ENCODE data around the gene SNX33.

- TF ChIP-seq, protein P1, sequence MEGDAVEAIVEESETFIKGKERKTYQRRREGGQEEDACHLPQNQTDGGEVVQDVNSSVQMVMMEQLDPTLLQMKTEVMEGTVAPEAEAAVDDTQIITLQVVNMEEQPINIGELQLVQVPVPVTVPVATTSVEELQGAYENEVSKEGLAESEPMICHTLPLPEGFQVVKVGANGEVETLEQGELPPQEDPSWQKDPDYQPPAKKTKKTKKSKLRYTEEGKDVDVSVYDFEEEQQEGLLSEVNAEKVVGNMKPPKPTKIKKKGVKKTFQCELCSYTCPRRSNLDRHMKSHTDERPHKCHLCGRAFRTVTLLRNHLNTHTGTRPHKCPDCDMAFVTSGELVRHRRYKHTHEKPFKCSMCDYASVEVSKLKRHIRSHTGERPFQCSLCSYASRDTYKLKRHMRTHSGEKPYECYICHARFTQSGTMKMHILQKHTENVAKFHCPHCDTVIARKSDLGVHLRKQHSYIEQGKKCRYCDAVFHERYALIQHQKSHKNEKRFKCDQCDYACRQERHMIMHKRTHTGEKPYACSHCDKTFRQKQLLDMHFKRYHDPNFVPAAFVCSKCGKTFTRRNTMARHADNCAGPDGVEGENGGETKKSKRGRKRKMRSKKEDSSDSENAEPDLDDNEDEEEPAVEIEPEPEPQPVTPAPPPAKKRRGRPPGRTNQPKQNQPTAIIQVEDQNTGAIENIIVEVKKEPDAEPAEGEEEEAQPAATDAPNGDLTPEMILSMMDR (IDR thresholded peaks at IDR 0.05) = no peak
- no peak for TF ChIP-seq POLR2A (IDR thresholded peaks at IDR 0.05; ENCODE audit: low read depth)
- TF ChIP-seq EP300 (IDR thresholded peaks at IDR 0.05) = no peak
- no peak for TF ChIP-seq POLR2AphosphoS5 (IDR thresholded peaks at IDR 0.05)
Observed at GRCh38 chr15:75636026-75636425, 11.7 kb upstream of the SNX33 start.
